RWPE2 (cell line): ENCODE data around the gene GPATCH2.
"Not testable (repeated sequence)": the region's sequence is repeated elsewhere in the genome, so short reads cannot be mapped to it uniquely, and the experiment has no call there.

Source experiments
- ATAC-seq: fragments of 200-7000 bp; cut with Tn5 transposase; 3 replicates; pipeline ENCODE4 v1.9.1; 2021; ENCODE audit warnings: low read depth
- DNase-seq: peaks from one replicate; pipeline ENCODE4 v3.0.0-alpha.2; 2020; ENCODE audit warnings: low spot score
- H3K27ac ChIP-seq: fragments of 450-650 bp; 2 replicates; pipeline ENCODE4 v1.5.1; 2017; ENCODE audit warnings: mild to moderate bottlenecking; ENCODE audit not compliant: poor library complexity, severe bottlenecking
- H3K27me3 ChIP-seq: fragments of 250-450 bp; sonication (Bioruptor Pico); 2 replicates; pipeline ENCODE4 v1.5.1; 2021; ENCODE audit warnings: mild to moderate bottlenecking, moderate library complexity; ENCODE audit not compliant: insufficient read depth, poor library complexity, severe bottlenecking
- H3K36me3 ChIP-seq: fragments of 250-450 bp; sonication (Bioruptor Pico); 2 replicates; pipeline ENCODE4 v1.5.1; 2020; ENCODE audit warnings: low read depth, mild to moderate bottlenecking, moderate library complexity
- H3K4me1 ChIP-seq: fragments of 250-450 bp; sonication (Bioruptor Pico); 2 replicates; pipeline ENCODE4 v1.5.1; 2021; ENCODE audit warnings: mild to moderate bottlenecking, moderate library complexity; ENCODE audit not compliant: insufficient read depth, poor library complexity, severe bottlenecking
- H3K4me3 ChIP-seq: fragments of 250-450 bp; sonication (Bioruptor Pico); 2 replicates; pipeline ENCODE4 v1.5.1; 2021; ENCODE audit warnings: mild to moderate bottlenecking, moderate library complexity; ENCODE audit not compliant: severe bottlenecking
- H3K9me3 ChIP-seq: fragments of 250-450 bp; sonication (Bioruptor Pico); 2 replicates; pipeline ENCODE4 v1.5.1; 2021; ENCODE audit warnings: mild to moderate bottlenecking, moderate library complexity; ENCODE audit not compliant: severe bottlenecking
- TF ChIP-seq, protein P1 (sequence below): fragments of 450-650 bp; IDR thresholded peaks from one replicate; pipeline ENCODE4 v1.5.1; 2017; ENCODE audit warnings: mild to moderate bottlenecking, moderate library complexity; ENCODE audit not compliant: poor library complexity, severe bottlenecking

The GPATCH2 gene

DNA sequence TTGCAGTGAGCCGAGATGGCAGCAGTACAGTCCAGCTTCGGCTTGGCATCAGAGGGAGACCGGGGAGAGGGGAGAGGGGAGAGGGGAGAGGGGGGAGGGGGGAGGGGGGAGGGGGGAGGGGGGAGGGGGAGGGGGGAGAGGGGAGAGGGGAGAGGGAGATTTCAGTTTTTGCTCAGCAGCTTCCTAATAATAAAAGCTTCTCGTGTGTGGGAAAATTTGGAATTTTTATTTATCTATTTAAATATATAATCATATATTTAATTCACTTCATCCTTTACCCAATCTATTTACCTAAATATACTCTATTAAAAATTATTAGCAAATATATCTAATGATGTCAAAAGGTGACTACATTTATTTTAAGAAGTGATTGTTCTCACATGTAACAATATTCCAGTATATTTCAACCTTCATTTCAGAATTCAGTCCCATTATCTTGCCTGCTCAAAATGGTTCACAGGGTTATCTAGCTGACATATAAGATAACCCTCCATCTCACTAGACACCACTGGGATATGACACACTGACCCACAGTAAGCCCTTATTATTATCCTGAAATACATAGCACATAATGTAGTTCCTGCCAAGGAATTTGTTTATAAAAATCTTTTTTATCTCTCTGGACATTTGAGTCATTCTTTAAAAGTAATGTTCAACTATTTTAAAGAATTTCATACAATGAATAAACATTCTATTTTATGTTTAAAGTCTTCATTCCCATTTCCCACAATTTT, 105.9 kb downstream of the GPATCH2 start:
- H3K4me1 ChIP-seq: peaks cover 25% of the 10 kb centered on the region

GRCh38 chr1:217523921-217524320, 107.0 kb downstream of the GPATCH2 start:
- not testable (repeated sequence) for H3K4me3 ChIP-seq, ATAC-seq, H3K36me3 ChIP-seq, H3K9me3 ChIP-seq, H3K27ac ChIP-seq, H3K27me3 ChIP-seq, DNase-seq
- H3K4me1 ChIP-seq: peaks cover 25% of the 10 kb centered on the region

More for the DNA sequence above, 105.9 kb downstream of the GPATCH2 start:
- Histone ChIP-seq H3K27ac (peak overlapping the region; percentile 71), H3K9me3 (no peaks in the 10 kb centered on the region), H3K36me3 (no peaks in the 10 kb centered on the region), H3K4me3 (no peak overlapping the region), H3K27me3 (no peaks in the 10 kb centered on the region)
- no peak for ATAC-seq
- DNase-seq: no peak
- TF ChIP-seq, protein P1, sequence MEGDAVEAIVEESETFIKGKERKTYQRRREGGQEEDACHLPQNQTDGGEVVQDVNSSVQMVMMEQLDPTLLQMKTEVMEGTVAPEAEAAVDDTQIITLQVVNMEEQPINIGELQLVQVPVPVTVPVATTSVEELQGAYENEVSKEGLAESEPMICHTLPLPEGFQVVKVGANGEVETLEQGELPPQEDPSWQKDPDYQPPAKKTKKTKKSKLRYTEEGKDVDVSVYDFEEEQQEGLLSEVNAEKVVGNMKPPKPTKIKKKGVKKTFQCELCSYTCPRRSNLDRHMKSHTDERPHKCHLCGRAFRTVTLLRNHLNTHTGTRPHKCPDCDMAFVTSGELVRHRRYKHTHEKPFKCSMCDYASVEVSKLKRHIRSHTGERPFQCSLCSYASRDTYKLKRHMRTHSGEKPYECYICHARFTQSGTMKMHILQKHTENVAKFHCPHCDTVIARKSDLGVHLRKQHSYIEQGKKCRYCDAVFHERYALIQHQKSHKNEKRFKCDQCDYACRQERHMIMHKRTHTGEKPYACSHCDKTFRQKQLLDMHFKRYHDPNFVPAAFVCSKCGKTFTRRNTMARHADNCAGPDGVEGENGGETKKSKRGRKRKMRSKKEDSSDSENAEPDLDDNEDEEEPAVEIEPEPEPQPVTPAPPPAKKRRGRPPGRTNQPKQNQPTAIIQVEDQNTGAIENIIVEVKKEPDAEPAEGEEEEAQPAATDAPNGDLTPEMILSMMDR: no peak

GRCh38 chr1:217522277-217522676, 108.6 kb downstream of the GPATCH2 start:
- Histone ChIP-seq H3K4me1 (peaks cover 16% of the 10 kb centered on the region), H3K27me3 (no peaks in the 10 kb centered on the region), H3K9me3 (no peaks in the 10 kb centered on the region), H3K36me3 (no peaks in the 10 kb centered on the region), H3K4me3 (no peak overlapping the region), H3K27ac (no peak overlapping the region)
- TF ChIP-seq, protein P1: peak; percentile 11
- ATAC-seq (no peak), DNase-seq (no peak)

GRCh38 chr1:217521317-217521716, 109.6 kb downstream of the GPATCH2 start:
- Histone ChIP-seq H3K27ac (no peak overlapping the region), H3K36me3 (no peaks in the 10 kb centered on the region), H3K4me3 (no peak overlapping the region), H3K27me3 (no peaks in the 10 kb centered on the region), H3K4me1 (peaks cover 6% of the 10 kb centered on the region), H3K9me3 (no peaks in the 10 kb centered on the region)
- TF ChIP-seq, protein P1: no peak
- DNase-seq: no peak
- no peak for ATAC-seq

- H3K27me3 ChIP-seq: no peaks in the 10 kb centered on the region
- ATAC-seq (peak; percentile 82), DNase-seq (no peak)
- TF ChIP-seq, protein P1: no peak
- no peaks in the 10 kb centered on the region for H3K36me3 ChIP-seq
- no peaks in the 10 kb centered on the region for H3K9me3 ChIP-seq
- no peak overlapping the region for H3K4me3 ChIP-seq
- no peak overlapping the region for H3K27ac ChIP-seq
- no peaks in the 10 kb centered on the region for H3K4me1 ChIP-seq
Measured at GRCh38 chr1:217506878-217507277, 124.0 kb downstream of the GPATCH2 start.
